Duodenal mucosa (tissue), 2 donors: ENCODE data around the gene SNCA.

ENCODE experiments used
- H3K27ac ChIP-seq: one replicate; pipeline ENCODE4 v1.7.0; 2013; ENCODE audit warnings: low read depth, low read length
- H3K27me3 ChIP-seq, 2 donors: one replicate each; pipeline ENCODE4 v1.7.0; 2013; ENCODE audit warnings: low read length in 2 of 2, control low read depth in 1 of 2; ENCODE audit not compliant: insufficient read depth in 2 of 2, control insufficient read depth in 1 of 2
- H3K36me3 ChIP-seq, 2 donors: one replicate each; pipeline ENCODE4 v1.7.0; 2013; ENCODE audit warnings: low read length in 2 of 2, control low read depth in 1 of 2; ENCODE audit not compliant: insufficient read depth in 2 of 2, control insufficient read depth in 1 of 2
- H3K4me1 ChIP-seq, 2 donors: one replicate each; pipeline ENCODE4 v1.7.0; 2013; ENCODE audit warnings: low read length in 2 of 2, control low read depth in 1 of 2; ENCODE audit not compliant: insufficient read depth in 2 of 2, control insufficient read depth in 1 of 2
- H3K4me3 ChIP-seq, 2 donors: one replicate each; pipeline ENCODE4 v1.7.0; 2013; ENCODE audit warnings: low read length in 2 of 2, low read depth in 1 of 2
- H3K9ac ChIP-seq, 2 donors: one replicate each; pipeline ENCODE4 v1.7.0; 2013; ENCODE audit warnings: low read length in 2 of 2, low read depth in 1 of 2
- H3K9me3 ChIP-seq, 2 donors: one replicate each; pipeline ENCODE4 v1.7.0; 2013; ENCODE audit warnings: low read length in 2 of 2, control low read depth in 1 of 2; ENCODE audit not compliant: control insufficient read depth in 1 of 2

Gene SNCA

GRCh38 chr4:89762311-89762710 is 74.7 kb downstream of the SNCA start:
- no peak overlapping the region for H3K4me3 ChIP-seq
- H3K4me1 ChIP-seq: no peaks in the 10 kb centered on the region
- H3K9me3 ChIP-seq: no peaks in the 10 kb centered on the region
- H3K27me3 ChIP-seq: no peaks in the 10 kb centered on the region
- no peak overlapping the region for H3K27ac ChIP-seq
- no peak overlapping the region for H3K9ac ChIP-seq
- no peaks in the 10 kb centered on the region for H3K36me3 ChIP-seq

GRCh38 chr4:89759426-89759825 is 77.5 kb downstream of the SNCA start:
- H3K27me3 ChIP-seq: no peaks in the 10 kb centered on the region
- H3K9me3 ChIP-seq: no peaks in the 10 kb centered on the region
- no peaks in the 10 kb centered on the region for H3K36me3 ChIP-seq
- no peak overlapping the region for H3K4me3 ChIP-seq
- H3K27ac ChIP-seq: no peak overlapping the region
- no peak overlapping the region for H3K9ac ChIP-seq
- H3K4me1 ChIP-seq: no peaks in the 10 kb centered on the region

GRCh38 chr4:89757154-89757719 is 79.7 kb downstream of the SNCA start:
- Histone ChIP-seq H3K27me3 (no peaks in the 10 kb centered on the region), H3K9ac (no peak overlapping the region), H3K36me3 (no peaks in the 10 kb centered on the region), H3K4me1 (peaks cover 8 to 14% of the 10 kb centered on the region in 2 donors), H3K9me3 (no peaks in the 10 kb centered on the region), H3K27ac (no peak overlapping the region), H3K4me3 (no peak overlapping the region)

- H3K27ac ChIP-seq: no peak overlapping the region
- H3K4me1 ChIP-seq: peaks cover 8 to 14% of the 10 kb centered on the region in 2 donors
- H3K9ac ChIP-seq: no peak overlapping the region
- no peak overlapping the region for H3K4me3 ChIP-seq
- H3K9me3 ChIP-seq: no peaks in the 10 kb centered on the region
- H3K27me3 ChIP-seq: no peaks in the 10 kb centered on the region
- H3K36me3 ChIP-seq: no peaks in the 10 kb centered on the region
Observed at GRCh38 chr4:89755220-89755619, 81.7 kb downstream of the SNCA start.

DNA sequence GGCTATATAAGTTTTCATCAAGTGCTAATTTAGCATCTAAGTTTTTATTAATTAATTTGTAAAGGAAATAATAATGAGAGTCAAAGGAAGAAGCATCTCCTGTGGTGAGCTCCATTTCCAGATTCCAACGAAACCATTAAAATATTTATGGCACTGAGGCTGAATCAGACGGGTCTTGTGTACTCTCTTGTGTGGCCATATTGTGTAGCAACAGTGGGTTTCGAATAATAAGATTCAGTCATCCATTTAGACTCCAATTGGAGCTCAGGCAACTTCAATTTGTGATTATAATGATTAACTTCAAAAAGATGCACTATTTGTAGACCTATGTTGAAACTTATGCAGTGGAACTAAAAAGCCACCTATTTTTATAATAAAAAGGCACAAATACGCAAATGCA is 82.4 kb downstream of the SNCA start:
- peaks cover 8 to 14% of the 10 kb centered on the region in 2 donors for H3K4me1 ChIP-seq
- H3K4me3 ChIP-seq: no peak overlapping the region
- no peaks in the 10 kb centered on the region for H3K27me3 ChIP-seq
- no peak overlapping the region for H3K9ac ChIP-seq
- H3K9me3 ChIP-seq: no peaks in the 10 kb centered on the region
- no peaks in the 10 kb centered on the region for H3K36me3 ChIP-seq
- no peak overlapping the region for H3K27ac ChIP-seq

GRCh38 chr4:89753601-89754066 is 83.3 kb downstream of the SNCA start:
- Histone ChIP-seq H3K4me3 (no peak overlapping the region), H3K9ac (no peak overlapping the region), H3K27me3 (no peaks in the 10 kb centered on the region), H3K36me3 (no peaks in the 10 kb centered on the region), H3K9me3 (no peaks in the 10 kb centered on the region), H3K4me1 (peaks cover 8 to 14% of the 10 kb centered on the region in 2 donors), H3K27ac (no peak overlapping the region)

DNA sequence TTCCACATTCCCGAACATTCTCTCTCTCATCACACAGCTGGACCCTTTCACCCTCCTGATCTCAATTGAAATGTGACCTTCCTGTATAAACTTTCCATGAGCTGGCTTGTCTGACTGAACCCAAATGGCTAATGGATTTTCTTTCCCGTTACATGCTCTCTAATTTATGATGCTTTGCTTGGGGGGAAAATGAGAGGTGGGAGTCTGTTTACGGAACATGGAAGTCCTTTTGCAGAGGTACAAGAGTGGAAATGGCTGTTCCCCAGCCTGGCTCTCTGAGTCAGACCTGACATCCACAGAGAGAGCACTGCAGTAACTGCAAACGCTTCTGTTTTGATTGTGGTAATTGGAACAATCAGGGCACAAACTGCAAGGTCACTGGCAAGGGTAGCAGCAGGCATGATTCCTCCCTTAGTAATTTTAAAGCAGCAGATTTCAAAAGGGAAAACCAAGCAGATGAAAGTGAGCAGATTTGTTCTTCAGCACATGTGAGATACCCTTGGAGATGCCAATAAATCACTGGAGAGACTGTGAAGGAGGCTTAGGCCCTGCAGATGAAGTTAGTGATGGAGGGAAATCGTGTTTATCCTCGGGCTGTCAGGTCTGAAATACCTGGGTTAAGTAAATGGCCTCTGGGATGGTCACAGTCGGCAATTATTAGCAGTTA is 83.9 kb downstream of the SNCA start:
- no peaks in the 10 kb centered on the region for H3K27me3 ChIP-seq
- H3K9me3 ChIP-seq: no peaks in the 10 kb centered on the region
- H3K27ac ChIP-seq: no peak overlapping the region
- H3K4me1 ChIP-seq: peaks cover 8 to 14% of the 10 kb centered on the region in 2 donors
- no peak overlapping the region for H3K9ac ChIP-seq
- no peaks in the 10 kb centered on the region for H3K36me3 ChIP-seq
- no peak overlapping the region for H3K4me3 ChIP-seq

- H3K27me3 ChIP-seq: no peaks in the 10 kb centered on the region
- H3K9me3 ChIP-seq: no peaks in the 10 kb centered on the region
- no peak overlapping the region for H3K27ac ChIP-seq
- H3K36me3 ChIP-seq: no peaks in the 10 kb centered on the region
- H3K4me3 ChIP-seq: no peak overlapping the region
- H3K4me1 ChIP-seq: peaks cover 8 to 14% of the 10 kb centered on the region in 2 donors
- H3K9ac ChIP-seq: no peak overlapping the region
Observed at GRCh38 chr4:89751416-89751815, 85.5 kb downstream of the SNCA start.

GRCh38 chr4:89746377-89746776 is 90.6 kb downstream of the SNCA start:
- Histone ChIP-seq H3K9ac (no peak overlapping the region), H3K36me3 (no peaks in the 10 kb centered on the region), H3K27ac (no peak overlapping the region), H3K4me1 (no peaks in the 10 kb centered on the region), H3K27me3 (no peaks in the 10 kb centered on the region), H3K4me3 (no peak overlapping the region), H3K9me3 (no peaks in the 10 kb centered on the region)

- Histone ChIP-seq H3K27me3 (no peaks in the 10 kb centered on the region), H3K4me1 (peaks cover 0 to 2% of the 10 kb centered on the region in 2 donors), H3K36me3 (no peaks in the 10 kb centered on the region), H3K4me3 (no peak overlapping the region), H3K27ac (no peak overlapping the region), H3K9ac (no peak overlapping the region), H3K9me3 (no peaks in the 10 kb centered on the region)
Observed at GRCh38 chr4:89745708-89746107, 91.3 kb downstream of the SNCA start.
